Measurements from ENCODE around the gene ITGAE.
A peak's percentile ranks its signal among the peaks of the same experiment; 100 is the strongest.
"Not testable (repeated sequence)": the region's sequence is repeated elsewhere in the genome, so short reads cannot be mapped to it uniquely, and the experiment has no call there.

ITGAE gene

DNA sequence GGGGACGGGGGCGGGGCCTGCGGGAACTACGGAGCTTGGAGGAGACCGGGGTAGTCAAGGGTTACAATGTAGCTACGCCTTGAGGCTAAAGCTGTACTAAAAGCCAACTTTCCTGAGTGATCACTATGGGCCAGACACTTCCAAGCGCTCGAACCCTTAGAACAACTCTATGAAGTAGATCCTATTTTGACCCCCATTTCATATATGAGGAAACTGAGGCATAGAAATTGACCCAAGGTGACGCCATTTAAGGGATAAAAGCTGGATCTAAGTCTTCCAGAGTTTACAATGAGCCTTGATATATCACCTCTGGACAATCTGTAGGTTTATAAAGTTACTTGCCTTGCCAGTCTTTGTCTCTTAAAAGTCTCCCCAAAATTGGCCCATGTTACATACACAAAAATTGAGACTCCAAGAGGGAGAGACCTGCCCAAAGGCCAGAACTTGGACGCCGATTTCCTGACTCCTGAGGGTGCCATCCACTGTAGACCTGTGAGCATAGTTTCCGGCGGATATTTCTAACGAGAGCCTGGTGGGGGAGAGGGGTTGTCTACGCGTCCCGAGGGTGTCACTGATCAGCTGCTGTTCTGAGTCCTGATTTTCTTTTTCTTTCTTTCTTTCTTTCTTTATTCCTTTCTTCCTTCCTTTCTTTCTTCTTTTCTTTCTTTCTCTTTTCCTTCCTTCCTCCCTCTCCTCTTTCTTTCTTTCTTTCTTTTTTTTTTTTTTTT, 45.6 kb upstream of the ITGAE start:
- H3K36me3 ChIP-seq (ENCODE audit: control insufficient read depth, insufficient read depth, low read length) = no peaks in the 10 kb centered on the region
- no peaks in the 10 kb centered on the region for H3K27me3 ChIP-seq (ENCODE audit: control insufficient read depth, insufficient read depth, low read length)
- H3K9ac ChIP-seq = no peak overlapping the region
- peak overlapping the region; percentile 97 for H3K4me3 ChIP-seq (ENCODE audit: low read depth, low read length)
- no peak overlapping the region for H3K27ac ChIP-seq
- H2AFZ ChIP-seq = peak overlapping the region; percentile 97
- H3K9me3 ChIP-seq (ENCODE audit: control insufficient read depth, low read length) = no peaks in the 10 kb centered on the region
- TF ChIP-seq CTCF (IDR thresholded peaks at IDR 0.05) = no peak
- no peaks in the 10 kb centered on the region for H3K4me1 ChIP-seq
- H3K4me2 ChIP-seq (ENCODE audit: low read length) = no peak overlapping the region
- H3K79me2 ChIP-seq = peaks cover 10% of the 10 kb centered on the region

GRCh38 chr17:3845621-3846436, 44.8 kb upstream of the ITGAE start, which contains the start of gene NCBP3:
Gene NCBP3, minus strand, starts transcription at chr17:3846246. Its CDS starts 23 bp downstream, at chr17:3846223.
- Histone ChIP-seq H3K9me3 (ENCODE audit: control insufficient read depth, low read length) (no peaks in the 10 kb centered on the region), H3K4me1 (no peaks in the 10 kb centered on the region), H3K36me3 (ENCODE audit: control insufficient read depth, insufficient read depth, low read length) (no peaks in the 10 kb centered on the region), H3K27me3 (ENCODE audit: control insufficient read depth, insufficient read depth, low read length) (no peaks in the 10 kb centered on the region), H3K9ac (peak within 1 kb of the TSS; percentile 88), H2AFZ (peak within 1 kb of the TSS; percentile 97), H3K79me2 (peaks cover 10% of the 10 kb centered on the region), H3K4me2 (ENCODE audit: low read length) (peak within 1 kb of the TSS; percentile 50), H3K4me3 (ENCODE audit: low read depth, low read length) (peak within 1 kb of the TSS; percentile 97), H3K27ac (peak within 1 kb of the TSS; percentile 82)
- peak; percentile 98 for TF ChIP-seq CTCF (IDR thresholded peaks at IDR 0.05)

GRCh38 chr17:3845291-3845620, 44.3 kb upstream of the ITGAE start:
- H3K36me3 ChIP-seq (ENCODE audit: control insufficient read depth, insufficient read depth, low read length) = no peaks in the 10 kb centered on the region
- H2AFZ ChIP-seq = peak overlapping the region; percentile 97
- H3K4me3 ChIP-seq (ENCODE audit: low read depth, low read length) = peak overlapping the region; percentile 97
- no peak for TF ChIP-seq CTCF (IDR thresholded peaks at IDR 0.05)
- H3K4me1 ChIP-seq = no peaks in the 10 kb centered on the region
- H3K27me3 ChIP-seq (ENCODE audit: control insufficient read depth, insufficient read depth, low read length) = no peaks in the 10 kb centered on the region
- no peaks in the 10 kb centered on the region for H3K9me3 ChIP-seq (ENCODE audit: control insufficient read depth, low read length)
- no peak overlapping the region for H3K27ac ChIP-seq
- H3K9ac ChIP-seq = no peak overlapping the region
- peaks cover 10% of the 10 kb centered on the region for H3K79me2 ChIP-seq
- H3K4me2 ChIP-seq (ENCODE audit: low read length) = peak overlapping the region; percentile 50

GRCh38 chr17:3844556-3844955, 43.6 kb upstream of the ITGAE start:
- not testable (repeated sequence) for H3K4me2 ChIP-seq (ENCODE audit: low read length); H3K9ac ChIP-seq; H3K27ac ChIP-seq; H3K27me3 ChIP-seq (ENCODE audit: control insufficient read depth, insufficient read depth, low read length); H3K9me3 ChIP-seq (ENCODE audit: control insufficient read depth, low read length); H3K4me1 ChIP-seq; H3K36me3 ChIP-seq (ENCODE audit: control insufficient read depth, insufficient read depth, low read length); H2AFZ ChIP-seq; H3K4me3 ChIP-seq (ENCODE audit: low read depth, low read length)
- peaks cover 12% of the 10 kb centered on the region for H3K79me2 ChIP-seq

- Histone ChIP-seq H3K4me1 (no peaks in the 10 kb centered on the region), H3K79me2 (peaks cover 12% of the 10 kb centered on the region), H3K36me3 (ENCODE audit: control insufficient read depth, insufficient read depth, low read length) (no peaks in the 10 kb centered on the region), H2AFZ (no peak overlapping the region), H3K27ac (no peak overlapping the region), H3K27me3 (ENCODE audit: control insufficient read depth, insufficient read depth, low read length) (no peaks in the 10 kb centered on the region), H3K9ac (no peak overlapping the region), H3K4me3 (ENCODE audit: low read depth, low read length) (no peak overlapping the region), H3K4me2 (ENCODE audit: low read length) (no peak overlapping the region), H3K9me3 (ENCODE audit: control insufficient read depth, low read length) (no peaks in the 10 kb centered on the region)
- peak; percentile 54 for TF ChIP-seq CTCF (IDR thresholded peaks at IDR 0.05)
Observed at GRCh38 chr17:3843935-3844516, 43.0 kb upstream of the ITGAE start.
